KMS-11 (cell line): Measurements from ENCODE around the gene RUBCNL.

Experiments used
- H2AFZ ChIP-seq: fragments of 200-600 bp; sonication (generic); 2 replicates; pipeline ENCODE4 v1.6.1; 2016; ENCODE audit warnings: antibody characterized with exemption, mixed run types, low read depth
- H3K27ac ChIP-seq: fragments of 200-600 bp; sonication (generic); 2 replicates; pipeline ENCODE4 v1.6.1; 2016; ENCODE audit warnings: mild to moderate bottlenecking, mixed run types
- H3K27me3 ChIP-seq: fragments of 200-600 bp; sonication (generic); 2 replicates; pipeline ENCODE4 v1.6.1; 2017; ENCODE audit warnings: mild to moderate bottlenecking, low read depth, mixed run types, moderate library complexity; ENCODE audit not compliant: insufficient read depth
- H3K36me3 ChIP-seq: fragments of 200-600 bp; sonication (generic); 2 replicates; pipeline ENCODE4 v1.6.1; 2017; ENCODE audit warnings: mild to moderate bottlenecking, mixed run types; ENCODE audit not compliant: insufficient read depth
- H3K4me1 ChIP-seq: fragments of 200-600 bp; sonication (generic); 2 replicates; pipeline ENCODE4 v1.6.1; 2016; ENCODE audit warnings: mild to moderate bottlenecking, low read depth, mixed run types; ENCODE audit not compliant: poor library complexity, severe bottlenecking
- H3K4me2 ChIP-seq: fragments of 200-600 bp; sonication (generic); 2 replicates; pipeline ENCODE4 v1.7.0; 2016; ENCODE audit warnings: mild to moderate bottlenecking, mixed run types
- H3K4me3 ChIP-seq: fragments of 200-600 bp; sonication (generic); IDR thresholded peaks from 2 replicates; pipeline ENCODE4 v1.6.1; 2017; ENCODE audit warnings: low read depth, low read length, mixed read lengths; ENCODE audit not compliant: insufficient read depth
- H3K79me2 ChIP-seq: fragments of 200-600 bp; sonication (generic); 2 replicates; pipeline ENCODE4 v1.6.1; 2016; ENCODE audit warnings: low read depth, mixed run types; ENCODE audit not compliant: insufficient read depth
- H3K9ac ChIP-seq: fragments of 200-600 bp; sonication (generic); 2 replicates; pipeline ENCODE4 v1.6.1; 2016; ENCODE audit warnings: mild to moderate bottlenecking, mixed run types
- H4K20me1 ChIP-seq: fragments of 200-600 bp; sonication (generic); 2 replicates; pipeline ENCODE4 v1.6.1; 2016; ENCODE audit warnings: mild to moderate bottlenecking, mixed run types; ENCODE audit not compliant: insufficient read depth
- TF ChIP-seq, protein P1 (sequence below): fragments of 200-600 bp; sonication (generic); conservative IDR thresholded peaks from 2 replicates; pipeline ENCODE4 v1.6.1; 2017; ENCODE audit warnings: low read depth, mild to moderate bottlenecking, antibody characterized with exemption, low read length, moderate library complexity, mixed read lengths

The RUBCNL gene

DNA sequence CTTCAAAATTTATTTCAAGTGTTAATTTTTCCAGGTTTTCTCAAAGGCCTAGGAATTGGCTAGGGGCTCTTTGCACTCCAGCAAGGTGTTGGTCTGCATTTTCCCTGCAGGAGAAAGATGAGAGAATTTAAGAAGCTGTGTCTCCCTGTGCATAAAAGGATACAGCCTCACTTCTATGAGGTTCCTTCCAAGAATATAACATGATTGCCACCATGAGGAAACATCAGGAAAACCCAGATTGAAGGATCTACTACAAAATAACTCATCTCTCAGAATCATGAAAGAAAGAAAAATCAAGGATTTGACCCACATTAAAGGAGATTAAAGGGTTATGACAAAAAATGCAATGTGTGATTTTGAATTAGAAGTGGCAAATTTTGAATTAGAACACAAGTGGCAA lies 69.9 kb downstream of the RUBCNL start:
- Histone ChIP-seq H4K20me1 (no peaks in the 10 kb centered on the region), H3K79me2 (no peaks in the 10 kb centered on the region), H3K4me2 (no peak overlapping the region), H3K27me3 (no peaks in the 10 kb centered on the region), H2AFZ (no peak overlapping the region), H3K27ac (no peak overlapping the region), H3K4me3 (no peak overlapping the region), H3K9ac (no peak overlapping the region), H3K4me1 (peaks cover 12% of the 10 kb centered on the region), H3K36me3 (no peaks in the 10 kb centered on the region)
- TF ChIP-seq, protein P1, sequence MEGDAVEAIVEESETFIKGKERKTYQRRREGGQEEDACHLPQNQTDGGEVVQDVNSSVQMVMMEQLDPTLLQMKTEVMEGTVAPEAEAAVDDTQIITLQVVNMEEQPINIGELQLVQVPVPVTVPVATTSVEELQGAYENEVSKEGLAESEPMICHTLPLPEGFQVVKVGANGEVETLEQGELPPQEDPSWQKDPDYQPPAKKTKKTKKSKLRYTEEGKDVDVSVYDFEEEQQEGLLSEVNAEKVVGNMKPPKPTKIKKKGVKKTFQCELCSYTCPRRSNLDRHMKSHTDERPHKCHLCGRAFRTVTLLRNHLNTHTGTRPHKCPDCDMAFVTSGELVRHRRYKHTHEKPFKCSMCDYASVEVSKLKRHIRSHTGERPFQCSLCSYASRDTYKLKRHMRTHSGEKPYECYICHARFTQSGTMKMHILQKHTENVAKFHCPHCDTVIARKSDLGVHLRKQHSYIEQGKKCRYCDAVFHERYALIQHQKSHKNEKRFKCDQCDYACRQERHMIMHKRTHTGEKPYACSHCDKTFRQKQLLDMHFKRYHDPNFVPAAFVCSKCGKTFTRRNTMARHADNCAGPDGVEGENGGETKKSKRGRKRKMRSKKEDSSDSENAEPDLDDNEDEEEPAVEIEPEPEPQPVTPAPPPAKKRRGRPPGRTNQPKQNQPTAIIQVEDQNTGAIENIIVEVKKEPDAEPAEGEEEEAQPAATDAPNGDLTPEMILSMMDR, result no peak

DNA sequence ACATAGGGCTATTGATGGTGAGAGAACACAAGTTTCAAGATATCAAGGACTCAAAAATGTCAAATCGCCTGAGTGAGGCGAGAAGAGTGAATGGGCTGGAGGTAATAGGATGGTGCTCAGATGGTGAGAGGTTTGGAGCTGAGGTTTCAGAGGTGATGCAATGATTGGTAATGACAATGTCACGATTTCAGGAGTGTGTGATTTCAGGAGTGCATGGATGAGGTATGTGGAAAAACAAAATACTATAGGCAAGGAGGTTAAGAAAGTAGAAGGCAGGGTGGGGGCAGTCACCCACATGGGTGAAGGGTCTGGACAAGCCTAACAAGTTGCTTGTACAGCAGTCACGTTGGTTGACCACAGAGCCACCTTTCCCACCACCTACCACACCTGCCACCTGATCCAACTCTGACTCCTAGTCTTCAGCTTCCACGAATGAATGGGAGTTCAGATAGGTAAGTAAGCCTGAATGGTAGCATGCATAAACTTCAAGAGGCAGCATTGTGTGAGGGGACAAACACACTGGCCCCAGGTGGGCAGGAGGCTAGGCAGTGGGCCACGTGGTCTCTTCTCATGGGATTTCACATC lies 71.5 kb downstream of the RUBCNL start:
- H3K4me3 ChIP-seq, result no peak overlapping the region
- H3K4me2 ChIP-seq, result no peak overlapping the region
- no peak overlapping the region for H2AFZ ChIP-seq
- H3K4me1 ChIP-seq, result peaks cover 8% of the 10 kb centered on the region
- TF ChIP-seq, protein P1, result no peak
- H3K27ac ChIP-seq, result no peak overlapping the region
- no peaks in the 10 kb centered on the region for H4K20me1 ChIP-seq
- H3K79me2 ChIP-seq, result no peaks in the 10 kb centered on the region
- H3K9ac ChIP-seq, result no peak overlapping the region
- H3K36me3 ChIP-seq, result no peaks in the 10 kb centered on the region
- H3K27me3 ChIP-seq, result no peaks in the 10 kb centered on the region

DNA sequence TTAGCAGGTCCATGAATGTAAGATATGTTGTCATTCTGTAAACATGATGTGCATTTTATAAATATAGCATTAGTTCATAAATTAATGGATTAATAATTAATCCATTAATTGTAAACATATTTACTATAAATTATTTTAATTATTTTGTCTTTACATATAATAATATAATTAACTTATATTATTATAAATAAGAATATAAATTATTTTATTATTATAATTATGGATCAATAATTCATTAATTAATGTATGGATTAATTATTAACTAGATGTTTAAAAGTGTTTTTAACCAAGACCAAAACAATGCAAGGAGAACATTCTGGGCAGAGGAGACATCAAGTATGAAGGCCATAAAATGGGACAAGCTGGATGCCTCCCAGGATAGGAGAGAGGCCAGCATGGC lies 72.0 kb downstream of the RUBCNL start:
- H3K79me2 ChIP-seq, result no peaks in the 10 kb centered on the region
- H3K4me2 ChIP-seq, result no peak overlapping the region
- H4K20me1 ChIP-seq, result no peaks in the 10 kb centered on the region
- H3K27ac ChIP-seq, result no peak overlapping the region
- peaks cover 8% of the 10 kb centered on the region for H3K4me1 ChIP-seq
- no peaks in the 10 kb centered on the region for H3K36me3 ChIP-seq
- no peak overlapping the region for H3K9ac ChIP-seq
- H2AFZ ChIP-seq, result no peak overlapping the region
- no peak overlapping the region for H3K4me3 ChIP-seq
- no peaks in the 10 kb centered on the region for H3K27me3 ChIP-seq
- TF ChIP-seq, protein P1, result no peak

DNA sequence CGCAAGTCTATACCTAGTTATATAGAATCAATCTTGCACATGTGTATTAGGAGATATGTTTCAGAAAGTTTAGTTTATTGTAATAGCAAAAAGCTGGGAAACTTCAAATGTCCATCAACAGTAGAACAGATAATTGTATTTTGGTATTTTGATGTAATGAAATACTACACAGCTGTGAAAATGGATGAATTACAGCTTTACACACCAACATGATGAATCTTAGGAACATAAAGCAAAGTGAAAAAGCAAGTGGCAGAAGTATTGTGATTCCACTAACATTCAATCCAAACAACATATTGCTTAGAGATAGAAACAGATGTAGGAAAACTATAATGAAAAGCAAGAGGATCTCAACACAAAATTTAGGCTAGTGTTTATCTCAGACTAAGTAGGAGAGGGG lies 72.5 kb downstream of the RUBCNL start:
- H3K27me3 ChIP-seq, result no peaks in the 10 kb centered on the region
- H3K4me1 ChIP-seq, result peaks cover 8% of the 10 kb centered on the region
- H3K9ac ChIP-seq, result no peak overlapping the region
- no peaks in the 10 kb centered on the region for H3K36me3 ChIP-seq
- TF ChIP-seq, protein P1, result no peak
- no peak overlapping the region for H3K27ac ChIP-seq
- H3K79me2 ChIP-seq, result no peaks in the 10 kb centered on the region
- H2AFZ ChIP-seq, result no peak overlapping the region
- no peak overlapping the region for H3K4me3 ChIP-seq
- no peaks in the 10 kb centered on the region for H4K20me1 ChIP-seq
- H3K4me2 ChIP-seq, result no peak overlapping the region
